Thoracic aorta (tissue), 2 donors: ENCODE data around the gene ADGRG3. TPM values are rescaled to one million over a fixed set of nuclear protein-coding genes. Genes with fewer than 3 reads are reported as not detected.
A peak's percentile ranks its signal among the peaks of the same experiment; 100 is the strongest.

Source experiments
- ATAC-seq: fragments of 150-250 bp; one replicate; pipeline ENCODE4 v1.8.0; 2017; ENCODE audit warnings: low read depth; ENCODE audit not compliant: insufficient number of reproducible peaks, low FRiP score
- DNase-seq: peaks from one replicate; pipeline ENCODE4 v3.0.0-alpha.2; 2020; ENCODE audit warnings: low spot score
- H3K27ac ChIP-seq, 2 donors: fragments of 200-600 bp; sonication (generic); 1 replicate in 1 of 2; 2 replicates in 1 of 2; pipeline ENCODE4 v1.5.1; 2016; ENCODE audit warnings: mild to moderate bottlenecking in 2 of 2, moderate library complexity in 2 of 2
- H3K27me3 ChIP-seq: fragments of 200-600 bp; sonication (generic); replicated peaks from 2 replicates; pipeline ENCODE4 v1.6.0; 2016; ENCODE audit warnings: mild to moderate bottlenecking; ENCODE audit not compliant: insufficient read depth
- H3K36me3 ChIP-seq: fragments of 200-600 bp; sonication (generic); one replicate; pipeline ENCODE4 v1.5.1; 2016
- H3K4me1 ChIP-seq, 2 donors: fragments of 200-600 bp; sonication (generic); 1 replicate in 1 of 2; 2 replicates in 1 of 2; pipeline versions ENCODE4 v1.5.1 to v1.6.0; 2016; ENCODE audit warnings: low read depth in 2 of 2, mild to moderate bottlenecking in 1 of 2; ENCODE audit not compliant: control insufficient read depth in 1 of 2
- H3K4me3 ChIP-seq: fragments of 200-600 bp; sonication (generic); 2 replicates; pipeline ENCODE4 v1.5.1; 2016; ENCODE audit warnings: mild to moderate bottlenecking
- H3K9me3 ChIP-seq: fragments of 200-600 bp; sonication (generic); 2 replicates; pipeline ENCODE4 v1.5.1; 2016
- total RNA-seq, 2 donors: library from RNA; depleted of rRNA; stranded (reverse); fragments of >200 nt; gene quantifications; one replicate each; pipeline versions ENCODE4 v1.1.0 to v1.2.3, GENCODE V29; 2016
- TF ChIP-seq, protein P1 (sequence below): fragments of 200-600 bp; sonication (generic); IDR thresholded peaks from one replicate; pipeline ENCODE4 v1.5.1; 2019; ENCODE audit warnings: antibody characterized with exemption

The ADGRG3 gene
- total RNA-seq, 2 donors from 2014 or later = 0.41 to 5.1 TPM

GRCh38 chr16:57732037-57732436 is 63.9 kb downstream of the ADGRG3 start:
- H3K27ac ChIP-seq = peak overlapping the region in 1 of 2 donors; percentile 48

DNA sequence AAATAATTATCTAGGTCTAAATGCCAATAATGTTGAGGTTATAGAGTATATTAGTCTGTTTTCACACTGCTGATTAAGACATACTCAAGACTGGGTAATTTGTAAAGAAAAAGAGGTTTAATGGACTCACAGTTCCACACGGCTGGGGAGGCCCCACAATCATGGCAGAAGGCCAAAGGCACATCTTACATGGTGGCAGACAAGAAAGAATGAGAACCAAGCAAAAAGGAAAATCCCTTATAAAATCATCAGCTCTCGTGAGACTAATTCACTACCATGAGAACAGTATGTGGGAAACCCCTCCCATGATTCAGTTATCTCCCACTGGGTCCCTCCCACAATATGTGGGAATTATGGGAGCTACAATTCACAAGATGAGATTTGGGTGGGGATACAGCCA is 64.6 kb downstream of the ADGRG3 start:
- Histone ChIP-seq H3K27me3 (no peaks in the 10 kb centered on the region), H3K36me3 (no peaks in the 10 kb centered on the region), H3K4me1 (peaks cover 7 to 23% of the 10 kb centered on the region in 2 donors), H3K9me3 (no peaks in the 10 kb centered on the region), H3K27ac (peak overlapping the region in 1 of 2 donors; percentile 48), H3K4me3 (no peak overlapping the region)
- ATAC-seq (no peak), DNase-seq (no peak)
- TF ChIP-seq, protein P1, sequence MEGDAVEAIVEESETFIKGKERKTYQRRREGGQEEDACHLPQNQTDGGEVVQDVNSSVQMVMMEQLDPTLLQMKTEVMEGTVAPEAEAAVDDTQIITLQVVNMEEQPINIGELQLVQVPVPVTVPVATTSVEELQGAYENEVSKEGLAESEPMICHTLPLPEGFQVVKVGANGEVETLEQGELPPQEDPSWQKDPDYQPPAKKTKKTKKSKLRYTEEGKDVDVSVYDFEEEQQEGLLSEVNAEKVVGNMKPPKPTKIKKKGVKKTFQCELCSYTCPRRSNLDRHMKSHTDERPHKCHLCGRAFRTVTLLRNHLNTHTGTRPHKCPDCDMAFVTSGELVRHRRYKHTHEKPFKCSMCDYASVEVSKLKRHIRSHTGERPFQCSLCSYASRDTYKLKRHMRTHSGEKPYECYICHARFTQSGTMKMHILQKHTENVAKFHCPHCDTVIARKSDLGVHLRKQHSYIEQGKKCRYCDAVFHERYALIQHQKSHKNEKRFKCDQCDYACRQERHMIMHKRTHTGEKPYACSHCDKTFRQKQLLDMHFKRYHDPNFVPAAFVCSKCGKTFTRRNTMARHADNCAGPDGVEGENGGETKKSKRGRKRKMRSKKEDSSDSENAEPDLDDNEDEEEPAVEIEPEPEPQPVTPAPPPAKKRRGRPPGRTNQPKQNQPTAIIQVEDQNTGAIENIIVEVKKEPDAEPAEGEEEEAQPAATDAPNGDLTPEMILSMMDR = no peak

More at GRCh38 chr16:57732037-57732436, 63.9 kb downstream of the ADGRG3 start:
- Histone ChIP-seq H3K27me3 (no peaks in the 10 kb centered on the region), H3K4me3 (no peak overlapping the region), H3K4me1 (peaks cover 6 to 20% of the 10 kb centered on the region in 2 donors), H3K9me3 (no peaks in the 10 kb centered on the region), H3K36me3 (no peaks in the 10 kb centered on the region)
- DNase-seq = no peak
- TF ChIP-seq, protein P1 = no peak
- ATAC-seq = no peak

- Histone ChIP-seq H3K4me1 (peaks cover 7 to 23% of the 10 kb centered on the region in 2 donors), H3K27me3 (no peaks in the 10 kb centered on the region), H3K36me3 (no peaks in the 10 kb centered on the region), H3K27ac (peak overlapping the region; percentile 82 to 92), H3K4me3 (peak overlapping the region; percentile 81), H3K9me3 (no peaks in the 10 kb centered on the region)
- no peak for DNase-seq
- ATAC-seq = no peak
- TF ChIP-seq, protein P1 = no peak
Observed at GRCh38 chr16:57734308-57734924, 66.3 kb downstream of the ADGRG3 start.

DNA sequence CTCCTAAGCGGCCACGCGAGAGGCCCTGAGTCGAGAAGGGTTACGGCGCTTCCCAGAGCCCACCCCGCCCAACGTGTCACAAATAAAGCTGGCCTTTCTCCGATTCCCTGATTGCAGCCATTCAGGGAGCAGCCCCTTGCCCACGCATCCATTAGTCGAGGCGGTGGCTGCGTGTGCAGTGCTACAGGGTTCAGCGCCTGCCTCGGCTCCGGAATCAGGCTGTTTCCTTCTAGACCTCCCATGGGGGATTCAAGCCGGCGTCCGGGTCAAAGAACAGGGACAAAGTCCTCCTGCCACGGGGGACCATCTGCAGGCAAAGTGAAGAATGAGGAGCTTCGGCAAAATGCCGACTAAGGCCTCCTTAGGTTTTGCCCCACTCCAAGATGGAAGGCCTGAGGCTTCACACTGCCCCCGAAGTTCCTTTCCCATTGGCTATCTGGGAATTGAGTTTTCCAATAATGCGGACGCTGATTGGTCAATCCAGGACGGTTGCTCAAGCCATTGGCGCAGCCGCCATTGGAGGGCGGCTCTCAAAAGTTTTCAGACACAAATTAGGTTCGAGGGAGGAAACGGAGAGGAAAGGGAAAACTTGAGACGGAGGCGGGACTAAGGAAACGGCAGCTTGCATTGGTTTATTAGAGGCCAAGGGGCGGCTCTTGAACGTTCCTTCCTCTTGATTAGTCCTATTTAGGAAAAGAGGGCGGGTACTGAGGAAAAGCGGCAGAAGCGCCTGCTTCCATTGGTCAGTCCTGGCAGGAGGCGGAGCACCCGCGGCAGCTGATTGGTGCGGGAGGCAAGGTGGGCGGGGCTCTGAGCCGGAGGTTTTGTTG is 67.0 kb downstream of the ADGRG3 start:
- H3K4me3 ChIP-seq = peak overlapping the region; percentile 81
- TF ChIP-seq, protein P1 = no peak
- ATAC-seq (peak; percentile 96), DNase-seq (peak; percentile 98)
- H3K4me1 ChIP-seq = peaks cover 7 to 23% of the 10 kb centered on the region in 2 donors
- H3K27me3 ChIP-seq = no peaks in the 10 kb centered on the region
- no peaks in the 10 kb centered on the region for H3K36me3 ChIP-seq
- peak overlapping the region; percentile 82 to 92 for H3K27ac ChIP-seq
- no peaks in the 10 kb centered on the region for H3K9me3 ChIP-seq

DNA sequence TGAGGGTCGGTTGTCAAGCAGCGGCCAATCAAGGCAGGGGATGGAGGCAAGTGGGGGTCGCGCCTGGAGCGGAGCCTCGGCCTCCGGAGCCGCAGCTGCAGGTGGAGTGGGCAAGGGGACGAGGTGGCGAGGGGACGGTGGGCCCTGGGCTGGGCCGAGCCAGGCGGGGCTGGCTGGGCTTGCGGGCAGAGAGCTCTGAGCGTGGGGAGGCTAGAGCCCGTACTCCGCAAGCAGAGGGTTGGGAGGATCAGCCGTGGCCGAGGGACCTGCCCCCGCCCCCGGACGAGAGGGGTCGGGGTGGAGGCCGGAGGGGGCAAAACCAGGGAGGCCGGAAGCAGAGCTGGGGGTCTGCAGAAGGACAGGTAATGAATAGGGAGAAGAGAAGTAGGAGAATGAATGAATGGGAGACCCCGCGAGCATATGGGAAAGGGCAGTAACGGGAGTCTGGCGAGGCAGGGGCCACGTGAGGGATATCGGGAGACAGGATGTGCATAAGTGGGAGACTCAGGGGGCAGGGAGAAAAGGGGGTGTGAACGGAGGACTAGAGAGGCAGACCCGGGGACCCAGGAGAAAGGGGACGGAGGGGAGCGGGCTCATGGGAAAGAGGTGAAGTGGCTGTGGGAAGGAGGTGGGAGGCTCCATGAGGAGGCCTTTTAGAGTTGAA is 67.8 kb downstream of the ADGRG3 start, which contains the start of gene KATNB1:
Gene KATNB1 (plus strand): TSS at position 16 of the 664 bp plus-strand sequence. CDS start 1,474 bp downstream, outside the sequence.
- H3K36me3 ChIP-seq = no peaks in the 10 kb centered on the region
- no peaks in the 10 kb centered on the region for H3K9me3 ChIP-seq
- H3K4me3 ChIP-seq = peak within 1 kb of the TSS; percentile 81
- DNase-seq = no peak
- TF ChIP-seq, protein P1 = no peak
- H3K27me3 ChIP-seq = no peaks in the 10 kb centered on the region
- ATAC-seq = no peak
- H3K4me1 ChIP-seq = peaks cover 7 to 23% of the 10 kb centered on the region in 2 donors
- H3K27ac ChIP-seq = peak within 1 kb of the TSS; percentile 82 to 92
